ENCODE data around the gene VWF.

Gene VWF

DNA sequence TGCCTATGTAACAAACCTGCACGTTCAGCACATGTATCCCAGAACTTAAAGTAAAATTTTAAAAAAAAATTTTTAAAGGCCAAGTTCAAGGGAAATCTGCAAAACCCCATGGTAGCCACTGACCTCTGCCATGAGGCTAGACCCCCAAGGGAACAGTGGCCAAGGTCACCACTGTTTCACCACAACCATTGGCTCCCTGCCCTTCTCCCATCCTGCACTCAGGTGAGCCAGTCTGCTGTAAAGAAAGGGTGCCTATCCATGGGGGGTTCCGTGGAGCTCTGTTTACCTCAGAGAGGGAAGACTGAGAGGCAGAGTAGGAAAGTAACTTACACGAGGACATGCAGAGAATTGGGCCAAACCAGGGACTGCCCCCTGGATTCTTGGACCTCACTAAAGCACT lies 38.6 kb downstream of the VWF start:
- H3K9me3 ChIP-seq (ENCODE audit: control insufficient read depth, insufficient read depth, low read length), result no peaks in the 10 kb centered on the region
- no peak overlapping the region for H3K4me3 ChIP-seq (ENCODE audit: low read depth, low read length)
- no peaks in the 10 kb centered on the region for H3K36me3 ChIP-seq (ENCODE audit: control insufficient read depth, insufficient read depth, low read length)
- no peaks in the 10 kb centered on the region for H3K27me3 ChIP-seq (ENCODE audit: control insufficient read depth, insufficient read depth, low read length)
- H3K27ac ChIP-seq (ENCODE audit: low read depth, low read length), result no peak overlapping the region
- H3K9ac ChIP-seq (ENCODE audit: low read depth, low read length), result no peak overlapping the region
- H3K4me1 ChIP-seq (ENCODE audit: control insufficient read depth, insufficient read depth, low read length), result peaks cover 35% of the 10 kb centered on the region

- no peak overlapping the region for H3K4me3 ChIP-seq (ENCODE audit: low read depth, low read length)
- H3K9ac ChIP-seq (ENCODE audit: low read depth, low read length), result no peak overlapping the region; the same call in 1 of the 2 replicates
- H3K27ac ChIP-seq (ENCODE audit: low read depth, low read length), result peak overlapping the region; percentile 96
- H3K27me3 ChIP-seq (ENCODE audit: control insufficient read depth, insufficient read depth, low read length), result no peaks in the 10 kb centered on the region
- no peaks in the 10 kb centered on the region for H3K9me3 ChIP-seq (ENCODE audit: control insufficient read depth, insufficient read depth, low read length)
- H3K36me3 ChIP-seq (ENCODE audit: control insufficient read depth, insufficient read depth, low read length), result no peaks in the 10 kb centered on the region
- peaks cover 35% of the 10 kb centered on the region for H3K4me1 ChIP-seq (ENCODE audit: control insufficient read depth, insufficient read depth, low read length)
Observed at GRCh38 chr12:6084969-6085450, 39.5 kb downstream of the VWF start.

GRCh38 chr12:6084261-6084968 lies 40.1 kb downstream of the VWF start:
- Histone ChIP-seq H3K4me1 (ENCODE audit: control insufficient read depth, insufficient read depth, low read length) (peaks cover 33% of the 10 kb centered on the region), H3K4me3 (ENCODE audit: low read depth, low read length) (0 out of 2 replicates have a peak overlapping the region, but pooled peaks have one; percentile 14), H3K9ac (ENCODE audit: low read depth, low read length) (no peak overlapping the region; the same call in 1 of the 2 replicates), H3K9me3 (ENCODE audit: control insufficient read depth, insufficient read depth, low read length) (no peaks in the 10 kb centered on the region), H3K27ac (ENCODE audit: low read depth, low read length) (peak overlapping the region; percentile 96), H3K36me3 (ENCODE audit: control insufficient read depth, insufficient read depth, low read length) (no peaks in the 10 kb centered on the region), H3K27me3 (ENCODE audit: control insufficient read depth, insufficient read depth, low read length) (no peaks in the 10 kb centered on the region)

DNA sequence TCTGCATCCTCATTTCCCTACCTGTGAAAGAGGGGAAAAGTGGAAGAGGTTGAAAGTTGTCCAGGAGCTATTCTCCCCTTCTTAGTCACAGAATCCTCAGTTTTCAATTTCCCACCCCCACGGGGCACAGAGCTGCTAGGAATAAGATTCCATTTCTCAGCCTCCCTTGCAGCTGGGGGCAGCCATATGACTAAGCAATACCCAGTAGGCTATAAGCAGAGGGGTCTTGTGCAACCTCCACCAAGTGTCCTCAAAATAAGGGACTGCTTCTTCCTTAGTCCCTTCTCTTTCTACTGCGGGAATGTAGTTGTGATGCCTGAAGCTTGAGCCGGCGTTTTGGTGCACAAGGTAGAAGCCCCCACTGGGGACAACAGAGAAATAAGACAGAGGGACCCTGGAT lies 40.9 kb downstream of the VWF start:
- H3K4me1 ChIP-seq (ENCODE audit: control insufficient read depth, insufficient read depth, low read length), result peaks cover 25% of the 10 kb centered on the region
- H3K36me3 ChIP-seq (ENCODE audit: control insufficient read depth, insufficient read depth, low read length), result no peaks in the 10 kb centered on the region
- H3K27ac ChIP-seq (ENCODE audit: low read depth, low read length), result peak overlapping the region; percentile 96

GRCh38 chr12:6082613-6083012 lies 41.9 kb downstream of the VWF start:
- Histone ChIP-seq H3K9ac (ENCODE audit: low read depth, low read length) (no peak overlapping the region), H3K27ac (ENCODE audit: low read depth, low read length) (no peak overlapping the region), H3K4me1 (ENCODE audit: control insufficient read depth, insufficient read depth, low read length) (peaks cover 23% of the 10 kb centered on the region), H3K36me3 (ENCODE audit: control insufficient read depth, insufficient read depth, low read length) (no peaks in the 10 kb centered on the region), H3K9me3 (ENCODE audit: control insufficient read depth, insufficient read depth, low read length) (no peaks in the 10 kb centered on the region), H3K27me3 (ENCODE audit: control insufficient read depth, insufficient read depth, low read length) (no peaks in the 10 kb centered on the region), H3K4me3 (ENCODE audit: low read depth, low read length) (no peak overlapping the region)

More for the DNA sequence above, 40.9 kb downstream of the VWF start:
- no peak overlapping the region for H3K4me3 ChIP-seq (ENCODE audit: low read depth, low read length)
- H3K9ac ChIP-seq (ENCODE audit: low read depth, low read length), result no peak overlapping the region
- H3K27me3 ChIP-seq (ENCODE audit: control insufficient read depth, insufficient read depth, low read length), result no peaks in the 10 kb centered on the region
- H3K9me3 ChIP-seq (ENCODE audit: control insufficient read depth, insufficient read depth, low read length), result no peaks in the 10 kb centered on the region

DNA sequence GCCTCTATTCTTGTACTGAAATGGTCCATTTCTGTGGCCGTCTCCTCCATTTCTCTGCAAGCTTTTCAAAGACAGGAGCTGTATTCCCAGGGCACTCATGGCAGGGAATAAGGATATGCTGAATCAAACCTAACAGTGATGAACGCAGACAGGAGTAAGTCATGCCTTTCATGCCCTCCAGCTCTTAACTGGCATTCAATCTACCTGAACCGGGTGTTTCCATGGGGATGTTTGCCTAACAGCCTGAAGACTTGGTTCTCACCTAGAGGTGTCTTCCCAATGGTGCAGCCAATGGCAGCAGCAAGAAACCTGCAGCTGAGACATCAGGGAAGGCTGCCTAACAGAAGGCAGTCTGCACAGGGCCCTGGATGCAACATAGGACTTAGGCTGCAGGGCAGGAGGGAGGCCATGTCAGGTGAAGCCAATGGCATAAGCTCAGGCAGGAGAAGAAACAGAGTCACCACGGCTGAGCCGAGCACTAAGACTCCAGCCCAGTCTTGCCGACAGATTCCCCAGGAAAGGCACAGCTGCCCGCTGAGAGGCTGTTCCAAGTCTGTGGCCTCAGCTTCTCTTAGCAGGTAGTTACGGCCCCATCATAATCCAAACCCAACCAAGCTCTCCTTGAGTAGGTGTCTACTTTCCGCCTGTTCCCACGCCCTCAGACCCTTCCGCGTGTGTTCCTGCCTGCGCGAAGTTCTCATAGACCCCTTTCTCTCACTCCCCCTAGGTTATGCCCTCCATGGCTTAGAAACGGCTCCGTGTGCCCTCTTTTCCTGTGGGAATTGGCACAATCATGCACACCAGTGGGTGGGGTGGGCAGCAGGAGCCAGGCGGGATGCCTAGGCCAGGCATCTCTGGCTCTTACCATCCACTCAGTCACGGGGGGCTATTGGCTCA lies 44.1 kb downstream of the VWF start:
- Histone ChIP-seq H3K9ac (ENCODE audit: low read depth, low read length) (no peak overlapping the region), H3K36me3 (ENCODE audit: control insufficient read depth, insufficient read depth, low read length) (no peaks in the 10 kb centered on the region), H3K27ac (ENCODE audit: low read depth, low read length) (no peak overlapping the region), H3K4me3 (ENCODE audit: low read depth, low read length) (no peak overlapping the region), H3K4me1 (ENCODE audit: control insufficient read depth, insufficient read depth, low read length) (peaks cover 18% of the 10 kb centered on the region), H3K27me3 (ENCODE audit: control insufficient read depth, insufficient read depth, low read length) (no peaks in the 10 kb centered on the region), H3K9me3 (ENCODE audit: control insufficient read depth, insufficient read depth, low read length) (no peaks in the 10 kb centered on the region)

- Histone ChIP-seq H3K9me3 (ENCODE audit: control insufficient read depth, insufficient read depth, low read length) (no peaks in the 10 kb centered on the region), H3K27me3 (ENCODE audit: control insufficient read depth, insufficient read depth, low read length) (no peaks in the 10 kb centered on the region), H3K36me3 (ENCODE audit: control insufficient read depth, insufficient read depth, low read length) (no peaks in the 10 kb centered on the region), H3K4me1 (ENCODE audit: control insufficient read depth, insufficient read depth, low read length) (peaks cover 7% of the 10 kb centered on the region), H3K9ac (ENCODE audit: low read depth, low read length) (no peak overlapping the region), H3K27ac (ENCODE audit: low read depth, low read length) (no peak overlapping the region), H3K4me3 (ENCODE audit: low read depth, low read length) (no peak overlapping the region)
Observed at GRCh38 chr12:6078398-6079096, 45.9 kb downstream of the VWF start.

DNA sequence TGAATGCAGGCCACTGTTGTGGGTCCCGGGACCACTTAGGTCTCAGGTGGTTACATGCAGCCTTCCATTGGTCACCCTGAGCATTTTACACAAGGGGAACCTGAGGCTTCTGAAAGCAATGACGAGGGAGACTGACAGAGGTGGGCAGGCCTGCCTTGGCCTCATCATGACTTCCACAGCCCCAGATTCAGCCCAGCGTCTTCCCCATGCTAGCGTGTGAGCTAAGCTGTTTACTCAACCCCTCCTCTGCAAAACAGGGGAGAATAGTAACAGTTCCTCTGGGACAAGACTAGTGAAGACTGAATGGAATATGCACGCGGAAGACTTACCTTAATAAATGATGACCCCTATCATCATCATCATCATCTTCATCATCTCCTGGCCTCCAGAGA lies 46.8 kb downstream of the VWF start:
- Histone ChIP-seq H3K4me3 (ENCODE audit: low read depth, low read length) (no peak overlapping the region), H3K36me3 (ENCODE audit: control insufficient read depth, insufficient read depth, low read length) (no peaks in the 10 kb centered on the region), H3K27ac (ENCODE audit: low read depth, low read length) (no peak overlapping the region), H3K27me3 (ENCODE audit: control insufficient read depth, insufficient read depth, low read length) (no peaks in the 10 kb centered on the region), H3K9ac (ENCODE audit: low read depth, low read length) (no peak overlapping the region), H3K4me1 (ENCODE audit: control insufficient read depth, insufficient read depth, low read length) (peaks cover 6% of the 10 kb centered on the region; the same call in 1 of the 2 replicates), H3K9me3 (ENCODE audit: control insufficient read depth, insufficient read depth, low read length) (no peaks in the 10 kb centered on the region)

DNA sequence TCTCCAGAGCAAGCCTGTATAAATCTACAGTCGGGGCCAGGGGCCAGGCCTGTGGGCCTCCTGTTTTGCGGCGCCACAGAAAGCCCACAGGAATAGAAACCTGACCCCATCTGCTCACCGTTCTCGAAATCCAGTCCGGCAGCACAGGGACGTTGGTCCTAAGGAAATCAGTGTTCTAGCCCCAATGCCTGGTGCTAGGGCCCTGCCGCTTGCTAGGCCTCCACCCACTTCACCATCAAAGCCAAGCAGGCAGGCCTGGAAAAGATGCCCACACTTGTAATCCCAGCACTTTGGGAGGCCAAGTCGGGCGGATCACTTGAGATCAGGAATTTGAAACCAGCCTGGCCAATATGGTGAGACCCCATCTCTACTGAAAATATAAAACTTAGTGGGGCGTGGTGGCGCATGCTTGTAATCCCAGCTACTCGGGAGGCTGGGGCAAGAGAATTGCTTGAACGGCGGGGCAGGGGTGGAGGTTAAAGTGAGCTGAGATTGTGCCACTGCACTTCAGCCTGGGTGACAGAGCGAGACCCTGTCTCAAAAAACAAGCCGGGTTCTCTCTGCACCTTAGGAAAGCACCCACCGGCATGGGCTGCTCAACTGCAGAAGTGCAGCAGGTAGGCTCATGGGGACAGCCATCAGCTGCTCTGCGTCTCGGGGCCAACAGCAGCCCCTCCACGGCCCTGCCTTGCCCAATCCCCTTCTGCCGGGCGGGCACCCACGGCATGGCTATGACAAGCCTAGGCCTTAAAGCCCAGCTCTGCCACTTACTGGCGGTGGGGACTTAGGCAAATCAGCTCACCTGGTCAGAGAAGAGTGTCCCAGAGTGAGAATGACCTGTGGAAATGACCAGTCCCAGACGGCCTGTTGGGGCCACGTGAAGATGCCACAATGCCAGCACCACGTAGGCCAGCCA lies 47.4 kb downstream of the VWF start:
- Histone ChIP-seq H3K36me3 (ENCODE audit: control insufficient read depth, insufficient read depth, low read length) (no peaks in the 10 kb centered on the region), H3K27ac (ENCODE audit: low read depth, low read length) (no peak overlapping the region), H3K9me3 (ENCODE audit: control insufficient read depth, insufficient read depth, low read length) (no peaks in the 10 kb centered on the region), H3K4me1 (ENCODE audit: control insufficient read depth, insufficient read depth, low read length) (peaks cover 6% of the 10 kb centered on the region; the same call in 1 of the 2 replicates), H3K27me3 (ENCODE audit: control insufficient read depth, insufficient read depth, low read length) (no peaks in the 10 kb centered on the region), H3K9ac (ENCODE audit: low read depth, low read length) (no peak overlapping the region), H3K4me3 (ENCODE audit: low read depth, low read length) (no peak overlapping the region)

DNA sequence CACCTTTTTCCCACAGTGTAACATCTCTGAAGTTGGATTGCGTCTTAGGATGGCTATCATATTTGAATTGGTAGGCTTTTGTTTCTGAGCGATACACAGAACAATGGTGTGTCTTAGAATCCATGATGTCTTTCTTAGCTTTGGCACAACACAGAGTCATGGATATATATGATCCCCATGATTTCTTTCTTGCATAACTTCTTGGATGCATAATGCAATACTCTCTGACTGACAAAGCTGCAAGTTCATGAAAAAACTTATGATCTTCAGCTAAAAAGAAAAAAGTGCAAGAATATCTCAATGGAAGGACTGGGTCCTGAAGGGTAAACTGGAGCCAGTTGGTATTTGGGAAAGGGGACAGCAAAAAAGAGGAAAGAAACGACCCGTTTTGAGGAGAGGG lies 48.1 kb downstream of the VWF start:
- Histone ChIP-seq H3K27ac (ENCODE audit: low read depth, low read length) (no peak overlapping the region), H3K4me3 (ENCODE audit: low read depth, low read length) (no peak overlapping the region), H3K36me3 (ENCODE audit: control insufficient read depth, insufficient read depth, low read length) (no peaks in the 10 kb centered on the region), H3K27me3 (ENCODE audit: control insufficient read depth, insufficient read depth, low read length) (no peaks in the 10 kb centered on the region), H3K4me1 (ENCODE audit: control insufficient read depth, insufficient read depth, low read length) (peaks cover 6% of the 10 kb centered on the region; the same call in 1 of the 2 replicates), H3K9ac (ENCODE audit: low read depth, low read length) (no peak overlapping the region), H3K9me3 (ENCODE audit: control insufficient read depth, insufficient read depth, low read length) (no peaks in the 10 kb centered on the region)
